Frontal cortex (tissue), 4 donors: Measurements from ENCODE around the gene LACC1. TPM values are rescaled to one million over a fixed set of nuclear protein-coding genes. Genes with fewer than 3 reads are reported as not detected.

Source experiments
- DNase-seq, 2 donors: peaks; one replicate each; pipeline ENCODE4 v3.0.0; 2012; ENCODE audit warnings: low spot score in 2 of 2
- FAIRE-seq: peaks from 2 replicates; lab custom pipeline; 2012; peaks lifted over from hg19 to GRCh38; lab: Jason Lieb, UNC
- total RNA-seq: library from RNA; depleted of rRNA; stranded (reverse); fragments of >200 nt; gene quantifications from one replicate; pipeline ENCODE4 v1.2.3, GENCODE V29; 2014
- donor health status: control.
- donor health status: control.
- donor health status: control.

The LACC1 gene
- total RNA-seq, 1 donor from 2014 or later: 9.4 TPM

DNA sequence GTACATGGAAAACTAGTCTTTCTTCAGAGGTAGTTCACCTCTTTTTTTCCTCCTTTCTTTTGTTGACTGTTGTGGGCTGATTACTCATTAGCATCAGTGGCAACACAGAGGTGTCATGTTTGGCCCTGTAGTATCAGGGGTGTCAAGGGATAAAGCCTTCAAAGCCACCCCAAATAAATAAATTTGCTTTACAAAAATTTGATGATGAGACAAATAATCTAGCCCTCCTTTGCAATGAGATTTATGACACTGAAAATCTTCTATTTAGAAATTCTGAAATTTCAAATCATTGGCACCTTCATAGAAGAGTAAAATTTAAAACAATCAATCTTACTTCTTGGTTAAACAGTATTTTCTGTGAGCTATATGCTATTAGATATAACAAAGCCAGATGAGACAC lies 1.9 kb downstream of the LACC1 start:
- FAIRE-seq (no peak), DNase-seq (no peak)

DNA sequence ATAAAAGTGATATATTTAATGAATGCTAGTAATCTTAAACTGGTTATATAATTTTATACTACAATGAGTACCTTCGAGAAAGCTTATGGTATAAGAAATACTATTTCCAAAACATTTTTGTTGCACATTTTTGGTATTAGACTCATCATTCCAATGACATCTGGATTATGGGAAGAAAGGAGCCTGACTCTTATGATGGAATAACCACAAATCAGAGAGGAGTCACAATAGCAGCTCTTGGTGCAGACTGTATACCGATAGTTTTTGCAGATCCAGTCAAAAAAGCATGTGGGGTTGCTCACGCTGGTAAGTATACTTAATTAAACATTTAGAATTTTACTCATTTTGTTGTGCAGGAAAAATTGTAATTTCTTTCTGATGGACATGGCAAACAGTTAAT lies 3.9 kb downstream of the LACC1 start:
- DNase-seq (no peak), FAIRE-seq (no peak)

DNA sequence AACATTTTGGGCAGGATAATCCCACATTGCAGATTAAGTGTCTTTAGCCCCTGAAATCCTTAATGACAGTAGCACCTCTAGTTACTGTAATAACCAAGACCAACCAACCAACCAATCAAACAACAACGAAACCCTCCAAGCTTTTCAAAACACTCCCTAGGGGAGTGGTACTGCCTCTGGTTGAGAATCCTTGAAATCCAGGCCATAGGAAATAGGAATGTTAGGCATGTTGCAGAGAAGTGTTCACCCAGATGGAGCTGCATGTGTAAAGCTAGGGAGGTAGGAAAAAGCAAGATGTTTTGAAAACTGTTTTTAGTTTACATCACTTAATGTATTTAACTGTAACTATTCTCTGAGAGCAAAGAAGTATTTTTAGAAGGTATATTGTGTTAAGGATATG lies 4.5 kb downstream of the LACC1 start:
- DNase-seq: no peak
- FAIRE-seq: no peak

DNA sequence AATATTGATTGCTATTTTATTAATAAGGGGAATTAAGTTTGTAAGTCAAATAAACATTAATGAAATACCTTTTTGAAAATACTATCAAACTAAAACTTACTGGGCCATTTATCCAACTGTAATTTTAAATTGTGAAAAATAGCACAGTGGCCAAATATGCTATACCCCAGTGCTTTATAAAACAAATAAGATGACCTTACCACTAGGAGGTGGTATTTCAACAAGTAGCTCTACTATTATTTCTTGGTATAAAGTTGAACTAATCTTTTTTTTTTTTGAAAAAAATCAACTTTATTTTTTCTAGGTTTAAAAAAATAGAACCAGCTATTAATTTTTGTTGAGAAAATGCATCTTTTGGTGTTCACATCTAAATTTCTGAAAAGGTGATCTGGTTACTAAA lies 14.7 kb downstream of the LACC1 start:
- no peak for DNase-seq
- FAIRE-seq: peak; percentile 88

DNA sequence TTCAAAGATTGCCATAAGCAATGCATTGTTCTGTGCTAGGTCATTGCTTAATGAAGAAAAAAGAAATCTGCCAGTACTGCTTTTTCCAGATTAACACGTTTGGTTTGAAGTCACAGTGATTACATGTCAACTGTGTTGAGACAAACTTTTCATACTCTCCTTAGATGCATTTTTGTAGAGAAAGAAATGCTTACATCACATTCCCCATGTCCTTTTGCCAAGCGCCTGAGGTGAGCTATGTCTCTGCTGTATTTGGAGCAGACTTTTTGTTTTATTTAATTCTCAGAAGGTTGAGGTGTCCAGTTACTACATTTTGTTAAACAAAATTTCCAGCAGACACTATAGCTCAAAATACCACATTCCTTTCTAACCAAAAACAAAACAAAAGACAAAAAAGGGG lies 16.2 kb downstream of the LACC1 start:
- FAIRE-seq (no peak), DNase-seq (no peak)

DNA sequence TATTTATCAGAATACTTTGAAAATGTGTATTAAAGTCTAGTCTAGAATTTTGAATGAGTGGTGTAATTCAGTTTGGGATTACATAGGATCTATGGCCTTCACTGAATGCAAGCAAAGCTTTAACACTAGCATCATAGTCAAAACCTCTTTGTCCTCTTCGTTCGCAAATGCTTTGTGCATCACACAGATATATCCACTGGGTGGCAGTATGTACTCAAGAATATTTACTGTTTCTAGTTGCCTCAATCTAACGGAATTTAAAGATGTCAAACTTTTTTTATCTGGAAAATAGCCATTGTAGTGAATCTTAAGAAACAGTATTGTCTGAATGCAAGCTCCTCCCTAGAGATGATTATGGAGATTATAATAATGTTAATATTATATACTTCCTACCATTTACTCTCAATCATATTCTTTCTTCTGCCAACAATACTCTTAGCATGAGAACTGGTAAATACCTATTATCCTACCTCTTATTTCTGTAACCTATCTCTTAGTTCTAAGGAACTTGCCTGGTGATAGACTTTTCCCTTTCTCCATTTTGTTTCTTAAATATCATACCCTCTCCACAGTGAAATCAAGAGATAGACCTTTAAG lies 25.8 kb downstream of the LACC1 start:
- DNase-seq (peak; percentile 51 to 57), FAIRE-seq (peak; percentile 98)

DNA sequence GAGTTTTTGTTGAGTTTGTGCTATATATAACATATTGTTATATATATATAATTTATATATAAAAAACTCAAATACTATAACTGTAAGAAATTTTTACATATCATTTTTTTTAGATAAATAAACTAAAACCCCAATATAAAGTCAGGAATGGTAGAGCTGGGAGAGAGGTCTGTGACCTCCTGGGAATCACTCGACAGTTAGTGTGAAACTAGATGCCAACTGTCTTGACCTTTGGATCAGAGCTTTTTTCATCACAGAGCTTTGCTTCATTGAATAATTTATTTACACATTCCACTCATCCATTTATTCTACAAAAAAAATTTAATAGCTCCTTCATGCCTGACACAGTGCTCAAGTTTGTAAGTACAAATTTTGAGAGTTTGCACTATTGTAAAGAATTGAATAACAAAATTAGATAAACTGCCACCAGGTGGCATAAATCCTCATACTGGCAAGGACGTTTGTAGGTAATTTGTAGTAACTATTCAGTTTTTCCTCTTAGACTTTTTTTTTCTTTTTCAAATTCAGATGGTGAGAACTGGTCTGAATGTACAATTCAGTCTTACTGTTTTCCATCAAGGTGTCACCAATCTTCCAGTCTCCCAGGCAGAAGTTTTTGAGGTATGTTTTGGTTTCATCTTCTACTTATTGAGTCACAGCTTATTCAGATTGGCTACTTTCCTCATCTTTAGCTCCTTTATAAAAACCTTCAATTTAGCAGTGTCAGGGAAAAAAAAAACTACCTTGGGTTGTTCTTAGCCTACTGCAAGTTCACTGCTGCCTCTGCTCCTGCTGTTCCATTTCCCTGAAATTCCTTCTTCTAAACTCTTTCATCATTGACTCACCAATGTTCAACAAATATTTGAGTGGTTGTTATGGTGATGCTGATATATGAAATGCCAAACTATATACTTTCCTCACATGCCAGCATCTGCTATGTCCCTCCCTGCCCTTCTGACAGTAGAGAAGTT lies 28.7 kb downstream of the LACC1 start:
- FAIRE-seq: peak; percentile 93
- DNase-seq: no peak

DNA sequence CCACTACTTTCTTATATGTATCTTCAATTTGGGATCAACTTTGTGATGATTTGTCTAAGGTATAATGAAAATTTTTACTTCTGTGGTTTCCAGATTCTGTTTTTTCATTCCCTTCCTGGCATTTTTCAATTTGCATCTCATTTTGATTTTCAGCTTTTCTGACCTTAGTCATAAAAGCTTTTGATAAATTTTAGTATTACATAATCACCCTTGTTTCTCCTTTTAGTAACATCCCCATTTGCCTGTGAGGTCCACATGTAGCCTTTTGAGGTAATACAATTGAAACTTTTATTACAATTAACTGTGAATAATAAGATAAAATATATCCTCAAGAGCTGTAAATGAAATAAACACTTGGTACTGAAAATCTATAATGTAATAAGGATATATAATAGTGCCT lies 31.2 kb downstream of the LACC1 start:
- FAIRE-seq (no peak), DNase-seq (no peak)

DNA sequence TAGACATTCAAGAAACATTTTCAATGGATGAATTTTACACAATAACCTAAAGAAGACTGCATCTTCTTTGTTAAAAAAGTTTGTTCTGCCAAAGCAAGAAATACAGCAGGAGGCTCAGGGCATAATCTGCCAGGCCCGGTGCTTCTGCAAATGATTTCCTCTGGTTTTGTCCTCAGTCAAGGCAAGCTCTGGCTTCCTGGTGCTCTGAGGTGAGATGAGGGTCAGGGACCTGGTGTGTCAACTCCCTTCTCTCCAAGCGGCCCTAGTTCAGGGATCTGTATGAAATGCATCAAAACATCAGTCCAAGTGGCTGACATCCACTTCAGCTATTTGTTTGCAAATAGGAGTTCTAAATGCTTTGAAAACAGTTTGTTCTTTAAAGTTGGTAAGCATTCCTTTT lies 31.6 kb downstream of the LACC1 start:
- DNase-seq (no peak), FAIRE-seq (no peak)

DNA sequence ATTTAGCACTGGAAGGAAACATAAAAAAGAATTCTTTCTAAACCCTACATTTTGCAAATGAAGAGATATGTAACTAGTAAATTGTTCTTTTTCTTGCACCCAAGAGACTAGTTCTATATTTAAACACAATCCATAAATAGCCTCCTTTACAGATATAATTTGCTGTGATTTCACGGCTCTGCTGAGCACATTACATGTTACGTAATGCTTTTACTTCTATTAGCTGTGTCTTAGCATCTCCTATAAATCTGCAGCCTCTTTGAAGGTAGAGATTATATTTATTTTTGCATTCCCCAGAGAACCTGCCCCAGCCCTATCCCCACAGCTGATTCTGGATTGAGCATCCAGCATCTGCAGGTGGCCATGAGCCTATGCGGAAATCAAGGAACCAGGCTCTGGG lies 32.2 kb downstream of the LACC1 start:
- no peak for DNase-seq
- FAIRE-seq: no peak

DNA sequence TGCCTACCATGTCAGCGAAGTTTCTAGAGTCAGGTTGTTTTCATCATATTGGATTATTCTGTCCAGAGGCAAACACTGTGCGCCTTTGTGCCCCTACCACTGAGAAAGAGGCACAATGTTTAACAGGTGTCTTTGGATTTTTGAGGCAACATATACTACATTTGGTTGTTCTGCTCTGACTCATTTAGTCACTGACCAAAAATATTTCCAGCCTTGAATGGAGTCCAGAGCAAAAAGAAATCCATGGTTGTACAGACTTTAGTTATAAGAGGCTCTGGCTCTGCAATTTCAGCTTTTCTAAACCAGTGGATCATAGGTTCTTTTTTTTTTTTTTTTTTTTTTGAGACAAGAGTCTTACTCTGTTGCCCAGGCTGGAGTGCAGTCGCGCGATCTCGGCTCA lies 35.7 kb downstream of the LACC1 start:
- no peak for FAIRE-seq
- no peak for DNase-seq

DNA sequence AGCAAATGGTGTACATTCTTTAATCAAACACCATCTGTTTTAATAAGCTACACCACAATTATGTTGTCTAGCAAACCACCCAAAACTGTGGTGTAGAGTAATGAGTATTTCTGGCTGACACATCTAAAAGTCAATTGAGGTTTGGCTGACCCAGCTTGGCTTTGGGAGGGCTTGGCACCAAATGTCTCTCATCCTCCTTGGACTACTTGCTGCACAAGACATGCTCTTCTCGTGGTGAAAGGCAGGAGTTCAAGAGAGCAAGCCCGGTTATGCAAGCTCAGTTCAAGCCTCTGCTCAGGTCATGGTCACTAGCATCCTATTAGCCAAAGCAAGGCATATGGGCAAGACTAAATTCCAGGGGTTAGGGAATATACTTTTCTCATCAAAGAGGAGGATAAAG lies 37.1 kb downstream of the LACC1 start:
- no peak for DNase-seq
- FAIRE-seq: no peak

DNA sequence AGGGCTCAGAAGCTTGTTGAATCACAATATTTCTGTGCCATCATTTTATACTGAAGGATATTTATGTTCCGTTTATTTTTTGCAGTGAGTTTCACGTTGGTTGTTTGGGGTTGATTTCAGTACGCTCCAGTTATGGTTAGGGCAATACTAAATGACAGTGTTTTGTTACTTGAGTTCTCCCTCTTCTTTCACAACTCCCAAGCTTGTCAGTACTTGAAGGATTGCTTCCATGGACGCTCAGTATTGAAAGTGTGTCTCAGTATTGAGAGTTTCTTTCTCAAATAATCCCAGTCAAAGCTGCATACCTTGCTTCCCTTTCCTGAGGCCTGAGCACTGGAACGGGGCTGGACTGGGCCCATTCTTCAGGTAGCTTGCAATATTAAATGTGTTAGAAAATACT lies 38.9 kb downstream of the LACC1 start:
- DNase-seq (no peak), FAIRE-seq (no peak)

DNA sequence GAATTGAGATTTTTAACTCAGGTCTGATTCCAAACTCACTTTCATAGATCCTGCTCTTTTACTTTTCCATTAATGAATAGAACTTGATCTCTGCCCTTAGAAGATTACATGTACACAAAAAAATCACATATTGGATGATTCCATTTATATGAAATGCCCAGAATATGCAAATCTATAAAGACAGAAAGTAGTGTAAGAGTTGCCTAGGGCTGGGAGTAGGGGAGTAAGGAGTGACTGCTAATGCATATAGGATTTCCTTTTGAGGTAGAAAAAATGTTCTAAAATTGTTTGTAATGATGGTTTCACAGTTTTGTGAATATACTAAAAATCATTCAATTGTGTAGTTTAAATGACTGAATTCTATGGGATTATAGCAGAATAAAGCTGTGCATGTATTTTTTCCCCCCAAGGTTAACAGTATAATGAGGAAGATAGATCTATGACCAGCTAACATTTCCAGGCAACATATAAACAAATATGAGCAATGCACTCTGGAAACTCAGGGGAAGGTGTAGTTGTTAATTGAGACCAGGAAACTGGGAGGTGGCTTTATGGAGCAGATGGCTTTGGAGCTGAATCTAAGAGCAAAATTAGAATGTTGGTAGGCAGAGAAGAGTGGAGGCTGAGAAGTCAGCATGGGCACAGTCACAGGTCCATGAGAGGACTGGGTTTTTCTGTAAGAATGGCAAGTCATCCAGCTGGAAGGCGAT lies 41.4 kb downstream of the LACC1 start:
- FAIRE-seq: no peak
- DNase-seq: no peak

DNA sequence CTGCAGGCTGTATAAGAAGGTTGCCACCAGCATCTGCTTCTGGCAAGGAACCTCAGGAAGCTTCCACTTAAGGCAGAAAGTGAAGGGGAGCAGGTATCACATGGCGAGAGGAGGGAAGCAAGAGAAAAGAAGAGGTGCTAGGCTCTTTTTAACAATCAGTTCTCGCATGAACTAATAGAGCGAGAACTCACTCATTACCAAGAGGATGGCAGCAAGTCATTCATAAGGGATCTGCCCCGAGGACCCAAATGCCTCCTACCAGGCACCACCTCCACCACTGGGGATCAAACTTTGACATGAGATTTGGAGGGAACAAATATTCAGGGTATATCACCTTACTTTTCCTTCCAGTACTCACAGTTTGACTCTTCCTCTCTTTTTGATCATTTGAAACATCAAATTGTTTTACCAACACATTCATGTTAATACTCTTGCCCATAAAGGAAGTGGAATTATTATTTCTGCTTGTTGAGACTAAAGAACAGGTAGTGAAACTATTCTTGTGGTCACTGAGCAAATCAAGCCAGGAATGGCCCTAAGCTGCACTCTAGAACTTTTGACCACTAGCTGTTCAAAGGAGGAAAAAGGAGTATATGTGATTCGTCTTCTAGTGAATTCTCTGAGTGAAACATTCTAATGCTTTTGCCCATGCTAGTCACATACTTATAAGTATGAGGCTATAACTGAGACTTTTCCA lies 45.0 kb downstream of the LACC1 start:
- DNase-seq (no peak), FAIRE-seq (no peak)

DNA sequence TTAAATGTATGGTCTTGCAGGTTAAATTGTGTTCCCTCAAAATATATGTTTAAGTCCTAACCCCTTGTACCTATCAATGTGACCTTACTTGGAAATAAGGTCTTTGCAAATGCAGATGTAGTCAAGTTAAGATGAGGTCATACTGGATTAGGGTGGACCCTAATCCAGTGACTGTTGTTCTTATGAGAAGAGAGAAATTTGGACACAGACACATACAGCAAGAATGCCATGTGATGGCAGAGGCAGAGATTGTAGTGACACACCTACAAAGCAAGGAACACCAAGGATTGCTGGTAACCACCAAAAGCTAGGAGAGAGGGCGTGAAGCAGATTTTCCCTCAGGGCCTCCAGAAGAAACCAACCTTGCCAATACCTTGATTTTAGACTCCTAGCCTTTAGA lies 50.2 kb downstream of the LACC1 start:
- no peak for FAIRE-seq
- no peak for DNase-seq

DNA sequence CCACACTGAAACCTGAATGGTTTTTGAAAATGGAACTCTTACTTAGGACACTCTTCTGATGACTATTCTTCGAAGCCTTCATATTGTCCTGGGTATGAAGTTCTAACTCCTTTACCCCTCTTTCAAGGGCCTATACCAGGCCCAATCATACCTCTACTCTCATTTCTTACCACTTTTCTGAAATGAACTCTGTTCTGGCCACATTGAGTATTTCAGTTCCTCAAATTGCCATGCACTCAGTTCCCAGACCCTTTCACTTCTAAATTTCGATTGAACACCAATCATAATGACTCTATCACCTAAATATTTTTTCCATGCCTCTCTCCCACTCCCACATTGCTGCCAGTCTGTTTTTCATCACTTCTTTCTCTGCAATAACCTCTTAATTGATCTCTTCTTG lies 53.7 kb downstream of the LACC1 start:
- FAIRE-seq (no peak), DNase-seq (no peak)

DNA sequence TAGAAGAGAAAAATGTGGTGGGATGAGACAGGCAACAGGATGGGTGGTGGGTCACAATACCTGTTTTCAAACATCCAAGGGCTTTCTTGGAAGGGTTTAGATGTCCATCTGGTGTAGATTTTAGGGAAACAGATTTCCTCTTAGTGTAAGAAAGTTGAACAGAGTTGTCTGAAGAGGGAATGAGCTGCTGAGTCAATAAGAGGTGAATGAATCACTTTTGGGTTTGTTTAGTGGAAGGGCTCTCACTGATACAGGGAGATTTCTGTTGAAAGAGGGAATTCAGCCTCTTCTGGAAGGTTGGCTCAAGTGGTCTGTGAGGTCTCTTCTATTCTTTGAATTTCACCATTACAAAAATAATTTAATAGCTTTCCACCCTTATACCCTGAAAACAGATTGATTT lies 54.6 kb downstream of the LACC1 start:
- no peak for DNase-seq
- no peak for FAIRE-seq

DNA sequence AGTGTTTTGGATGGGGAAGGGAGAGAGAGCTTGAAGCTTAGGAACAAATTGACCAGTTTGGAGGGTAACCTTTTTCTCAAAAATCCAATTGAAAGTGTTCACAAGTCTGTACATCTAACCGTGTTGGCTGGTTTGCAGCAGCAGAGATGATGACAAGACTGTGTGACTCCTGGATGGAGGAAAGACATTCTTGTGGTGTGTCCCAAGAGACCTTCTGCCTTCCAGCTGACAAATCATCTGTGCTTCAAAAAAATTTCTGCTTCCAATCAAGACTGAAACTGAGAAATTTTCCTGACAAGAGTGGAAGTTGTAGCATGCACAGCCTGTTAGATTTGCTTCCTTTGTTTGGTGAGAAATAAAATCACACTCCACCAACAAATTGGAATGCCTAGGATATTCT lies 56.2 kb downstream of the LACC1 start:
- FAIRE-seq: no peak

DNA sequence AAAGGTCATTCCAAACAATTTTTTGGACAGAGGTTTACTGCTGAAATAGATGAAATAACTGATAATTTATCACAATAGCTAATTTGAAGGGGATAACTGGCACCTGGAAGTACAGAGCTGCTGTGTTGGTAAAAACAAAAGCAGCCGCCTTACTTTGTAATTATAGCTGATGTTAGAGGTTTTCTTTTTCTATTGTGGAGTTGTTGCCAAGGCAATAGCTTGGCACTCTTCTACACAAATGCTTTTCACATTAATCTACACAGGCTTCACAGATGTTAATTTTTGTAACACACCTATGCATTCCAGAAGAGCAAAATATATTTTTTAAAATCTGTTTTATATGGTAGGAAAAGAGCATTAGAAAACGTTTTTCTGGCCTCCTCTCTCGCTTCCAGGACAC lies 56.9 kb downstream of the LACC1 start:
- DNase-seq (no peak), FAIRE-seq (no peak)

More for the DNA sequence above, 56.2 kb downstream of the LACC1 start:
- DNase-seq: no peak
